ENCODE results near the gene DMBT1. TPM values are rescaled to one million over a fixed set of nuclear protein-coding genes. Genes with fewer than 3 reads are reported as not detected.

Gene DMBT1
- total and polyA plus RNA-seq, 8 donors, result 0.19 to 81.1 (median 4.1) TPM; not detected in 1

DNA sequence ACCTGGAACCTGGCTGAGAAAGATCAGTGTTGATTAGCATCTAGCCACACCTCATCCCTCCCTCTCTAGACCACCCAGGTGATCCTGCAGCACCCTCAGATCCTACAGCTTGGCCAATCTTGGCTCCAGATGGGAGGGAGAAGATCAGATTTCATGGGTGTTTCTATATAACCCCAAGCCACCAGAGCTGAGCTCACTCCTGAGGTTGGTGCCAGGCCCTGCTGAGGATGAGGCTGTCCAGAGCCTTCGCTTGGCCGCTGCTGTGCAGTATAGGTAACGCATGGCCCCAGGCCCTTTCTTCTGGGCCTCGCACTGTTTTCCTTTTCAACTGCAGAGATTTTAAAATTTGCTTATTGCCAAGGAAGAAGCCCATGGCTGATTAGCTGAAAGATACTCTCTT, 112.1 kb downstream of the DMBT1 start:
- TF ChIP-seq POLR2A (IDR thresholded peaks at IDR 0.05) (no peak), POLR2AphosphoS5 (IDR thresholded peaks at IDR 0.05) (no peak), EP300 (IDR thresholded peaks at IDR 0.05) (no peak)
- TF ChIP-seq, protein P1, sequence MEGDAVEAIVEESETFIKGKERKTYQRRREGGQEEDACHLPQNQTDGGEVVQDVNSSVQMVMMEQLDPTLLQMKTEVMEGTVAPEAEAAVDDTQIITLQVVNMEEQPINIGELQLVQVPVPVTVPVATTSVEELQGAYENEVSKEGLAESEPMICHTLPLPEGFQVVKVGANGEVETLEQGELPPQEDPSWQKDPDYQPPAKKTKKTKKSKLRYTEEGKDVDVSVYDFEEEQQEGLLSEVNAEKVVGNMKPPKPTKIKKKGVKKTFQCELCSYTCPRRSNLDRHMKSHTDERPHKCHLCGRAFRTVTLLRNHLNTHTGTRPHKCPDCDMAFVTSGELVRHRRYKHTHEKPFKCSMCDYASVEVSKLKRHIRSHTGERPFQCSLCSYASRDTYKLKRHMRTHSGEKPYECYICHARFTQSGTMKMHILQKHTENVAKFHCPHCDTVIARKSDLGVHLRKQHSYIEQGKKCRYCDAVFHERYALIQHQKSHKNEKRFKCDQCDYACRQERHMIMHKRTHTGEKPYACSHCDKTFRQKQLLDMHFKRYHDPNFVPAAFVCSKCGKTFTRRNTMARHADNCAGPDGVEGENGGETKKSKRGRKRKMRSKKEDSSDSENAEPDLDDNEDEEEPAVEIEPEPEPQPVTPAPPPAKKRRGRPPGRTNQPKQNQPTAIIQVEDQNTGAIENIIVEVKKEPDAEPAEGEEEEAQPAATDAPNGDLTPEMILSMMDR (IDR thresholded peaks at IDR 0.05), result no peak
- WGBS, 5 donors, result 87 to 95% (median 90%) methylated on average over 4 of the region's 4 CpGs
- DNase-seq, result peak in 1 of 2 donors; percentile 28
- Histone ChIP-seq H3K9me3 (no peaks in the 10 kb centered on the region), H3K4me3 (no peak overlapping the region), H3K36me3 (no peaks in the 10 kb centered on the region), H3K4me1 (no peaks in the 10 kb centered on the region), H3K27me3 (peaks cover 0 to 18% (median 0%) of the 10 kb centered on the region in 3 donors), H3K27ac (no peak overlapping the region)
- intact Hi-C loops (cut with DNase I; ENCODE audit: low total_unique reads), result no loop called here

DNA sequence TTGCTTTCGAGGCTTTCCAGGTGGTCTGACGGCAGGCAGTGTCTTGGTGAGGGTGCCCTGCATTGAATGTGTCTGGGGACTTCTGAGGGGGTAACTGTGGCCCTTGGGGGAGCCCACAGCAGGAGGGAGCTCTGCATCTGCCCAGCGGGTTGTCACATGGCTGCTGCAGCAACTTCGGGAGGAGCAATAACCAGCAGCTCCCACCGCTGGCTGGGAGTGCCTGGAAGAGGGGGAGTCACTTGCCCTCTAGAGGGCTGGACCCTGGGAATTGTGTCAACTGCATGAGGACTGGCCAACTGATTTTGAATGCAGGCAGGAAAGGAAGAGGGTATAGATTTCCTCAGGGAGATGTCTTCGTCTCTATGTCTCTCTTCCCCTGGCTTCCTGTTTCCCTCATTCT, 112.7 kb downstream of the DMBT1 start:
- H3K27ac ChIP-seq, result no peak overlapping the region
- H3K4me3 ChIP-seq, result no peak overlapping the region
- H3K36me3 ChIP-seq, result no peaks in the 10 kb centered on the region
- DNase-seq, result no peak
- intact Hi-C loops (cut with DNase I; ENCODE audit: low total_unique reads), result no loop called here
- TF ChIP-seq POLR2AphosphoS5 (IDR thresholded peaks at IDR 0.05), result no peak
- TF ChIP-seq POLR2A (IDR thresholded peaks at IDR 0.05), result no peak
- TF ChIP-seq, protein P1 (IDR thresholded peaks at IDR 0.05), result no peak
- no peak for TF ChIP-seq EP300 (IDR thresholded peaks at IDR 0.05)
- H3K9me3 ChIP-seq, result no peaks in the 10 kb centered on the region
- peaks cover 0 to 24% (median 0%) of the 10 kb centered on the region in 3 donors for H3K27me3 ChIP-seq
- H3K4me1 ChIP-seq, result no peaks in the 10 kb centered on the region
- WGBS, 5 donors, result 50 to 63% (median 57%) methylated on average over 6 of the region's 6 CpGs

DNA sequence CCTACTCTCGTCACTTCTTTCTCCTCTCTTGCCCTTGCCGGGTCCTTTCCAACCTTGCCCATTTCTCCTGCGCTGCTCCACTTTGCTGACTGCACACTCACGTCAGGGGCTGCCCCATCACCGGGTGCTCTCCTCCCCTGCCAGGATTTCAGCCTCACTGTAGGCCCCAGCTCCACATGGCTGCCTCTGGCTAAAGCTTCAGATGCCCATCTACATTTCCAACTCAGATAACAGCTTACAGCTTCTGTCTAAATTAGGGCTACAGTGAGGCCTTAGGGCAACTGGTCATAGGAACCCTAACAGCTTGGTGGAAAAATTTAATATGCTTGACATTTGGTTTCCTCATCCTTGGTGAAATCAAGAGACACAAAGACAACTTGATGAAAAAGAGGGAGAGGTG, 113.2 kb downstream of the DMBT1 start:
- 78 to 91% (median 80%) methylated on average over 5 of the region's 5 CpGs for whole genome bisulfite sequencing, 5 donors
- TF ChIP-seq POLR2AphosphoS5 (IDR thresholded peaks at IDR 0.05), result no peak
- TF ChIP-seq, protein P1 (IDR thresholded peaks at IDR 0.05), result no peak
- TF ChIP-seq POLR2A (IDR thresholded peaks at IDR 0.05), result no peak
- TF ChIP-seq EP300 (IDR thresholded peaks at IDR 0.05), result no peak
- H3K27ac ChIP-seq, result no peak overlapping the region
- no peaks in the 10 kb centered on the region for H3K4me1 ChIP-seq
- DNase-seq, result no peak
- peaks cover 0 to 27% (median 0%) of the 10 kb centered on the region in 3 donors for H3K27me3 ChIP-seq
- intact Hi-C loops (cut with DNase I; ENCODE audit: low total_unique reads), result no loop called here
- H3K36me3 ChIP-seq, result no peaks in the 10 kb centered on the region
- no peaks in the 10 kb centered on the region for H3K9me3 ChIP-seq
- no peak overlapping the region for H3K4me3 ChIP-seq

DNA sequence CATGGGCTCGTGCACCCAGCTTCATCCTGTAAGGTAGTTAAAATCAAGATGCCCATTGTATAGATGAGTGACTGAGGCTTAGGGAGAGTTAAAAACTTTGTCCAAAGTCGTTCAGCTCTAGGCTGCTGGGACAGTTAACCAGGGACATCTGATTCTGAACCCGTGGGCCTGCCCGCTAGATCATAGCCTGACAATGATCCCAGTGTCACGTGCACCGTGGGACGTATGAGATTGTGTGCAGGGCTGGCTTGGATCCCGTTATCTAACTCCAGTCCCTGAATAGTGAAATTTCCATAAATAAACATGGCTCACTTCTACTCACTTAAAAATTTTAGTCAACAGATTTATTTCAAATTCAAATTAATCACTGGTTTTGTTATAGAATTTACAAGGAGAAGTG, 114.2 kb downstream of the DMBT1 start:
- DNase-seq, result peak in 1 of 2 donors; percentile 15
- Histone ChIP-seq H3K27me3 (peaks cover 0 to 27% (median 0%) of the 10 kb centered on the region in 3 donors), H3K9me3 (no peaks in the 10 kb centered on the region), H3K27ac (no peak overlapping the region), H3K36me3 (no peaks in the 10 kb centered on the region), H3K4me3 (no peak overlapping the region), H3K4me1 (no peaks in the 10 kb centered on the region)
- 40 to 59% (median 56%) methylated on average over 8 of the region's 8 CpGs for WGBS, 5 donors
- TF ChIP-seq EP300 (IDR thresholded peaks at IDR 0.05) (no peak), POLR2AphosphoS5 (IDR thresholded peaks at IDR 0.05) (no peak), POLR2A (IDR thresholded peaks at IDR 0.05) (no peak)
- TF ChIP-seq, protein P1 (IDR thresholded peaks at IDR 0.05), result no peak
- intact Hi-C loops (cut with DNase I; ENCODE audit: low total_unique reads), result no loop called here

All from stomach (tissue), 9 donors.